HepG2 (cell line): ENCODE data around the gene PUS3. TPM values are rescaled to one million over a fixed set of nuclear protein-coding genes. Genes with fewer than 3 reads are reported as not detected.

Experiments
- ATAC-seq: fragments of 200-7000 bp; cut with Tn5 transposase; 3 replicates; pipeline ENCODE4 v1.9.1; 2020; ENCODE audit warnings: mild to moderate bottlenecking, moderate library complexity
- BruUV-seq: library from RNA; stranded (reverse); fragments of 400-500 nt; replicated peaks from 2 replicates; lab custom pipeline; 2021; lab: Mats Ljungman, UMichigan
- CTCF ChIA-PET: fragments of 300-600 bp; formaldehyde crosslinking; extraction: SDS; loops from one replicate; lab custom pipeline; 2021; ENCODE audit warnings: low total read pairs, inconsistent platforms, low intra/inter-chr PET ratio; lab: Yijun Ruan, JAX
- POLR2A ChIA-PET: fragments of 350-600 bp; sonication (Branson Sonifier 250); formaldehyde crosslinking; loops from one replicate; lab custom pipeline; 2020; ENCODE audit warnings: antibody characterized with exemption, inconsistent platforms; lab: Yijun Ruan, JAX
- DNase-seq: peaks from one replicate; pipeline ENCODE4 v3.0.0-alpha.2; 2015; ENCODE audit warnings: low spot score
- FAIRE-seq: peaks from 3 replicates; lab custom pipeline; 2011; peaks lifted over from hg19 to GRCh38; lab: Jason Lieb, UNC
- H2AFZ ChIP-seq: one replicate; pipeline ENCODE4 v1.6.1; 2011; ENCODE audit warnings: low read length, inconsistent platforms
- H3K27ac ChIP-seq: fragments of 300-600 bp; 3 replicates; pipeline ENCODE4 v1.8.0; 2011; ENCODE audit warnings: mixed run types, mild to moderate bottlenecking, mixed read lengths, low read length, inconsistent platforms; ENCODE audit not compliant: insufficient read depth; ENCODE audit errors: extremely low read length
- H3K27me3 ChIP-seq, 2 experiments: fragments of 200-600 bp in 1 of 2; 2 replicates in 1 of 2; 3 replicates in 1 of 2; pipeline versions ENCODE4 v1.6.0 to v1.8.0; 2011; ENCODE audit warnings: low read length in 2 of 2, mild to moderate bottlenecking in 2 of 2, moderate library complexity in 2 of 2, inconsistent platforms in 1 of 2; ENCODE audit not compliant: insufficient read depth in 2 of 2, control insufficient read depth in 1 of 2
- H3K36me3 ChIP-seq, 2 experiments: fragments of 200-600 bp in 1 of 2; replicated peaks in 1 of 2; 2 replicates in 1 of 2; 3 replicates in 1 of 2; pipeline versions ENCODE4 v1.5.1 to v1.8.0; 2011; ENCODE audit warnings: low read length in 2 of 2, inconsistent platforms in 1 of 2; ENCODE audit not compliant: insufficient read depth in 2 of 2, control insufficient read depth in 1 of 2
- H3K4me1 ChIP-seq: 2 replicates; pipeline ENCODE4 v1.5.1; 2012; ENCODE audit warnings: low read length, inconsistent platforms; ENCODE audit not compliant: insufficient read depth
- H3K4me2 ChIP-seq: 2 replicates; pipeline ENCODE4 v1.6.0; 2011; ENCODE audit warnings: low read depth, low read length, inconsistent platforms
- H3K4me3 ChIP-seq, 3 experiments: fragments of 200-600 bp in 1 of 3; sonication (generic), shearing (Covaris generic) in 1 of 3; replicated peaks in 1 of 3; 2 replicates each; pipeline ENCODE4 v1.5.1; 2011 to 2016; ENCODE audit warnings: low read length in 3 of 3, inconsistent platforms in 2 of 3, low read depth in 2 of 3, mild to moderate bottlenecking in 2 of 3, control low read depth in 1 of 3, mixed read lengths in 1 of 3; ENCODE audit not compliant: insufficient read depth in 1 of 3
- H3K79me2 ChIP-seq: one replicate; pipeline ENCODE4 v1.6.1; 2011; ENCODE audit warnings: low read length, inconsistent platforms; ENCODE audit not compliant: insufficient read depth
- H3K9ac ChIP-seq: 2 replicates; pipeline ENCODE4 v1.6.0; 2011; ENCODE audit warnings: mild to moderate bottlenecking, low read depth, low read length, inconsistent platforms; ENCODE audit not compliant: insufficient read depth
- H3K9me3 ChIP-seq: 2 replicates; pipeline ENCODE4 v1.5.1; 2012; ENCODE audit warnings: mild to moderate bottlenecking, low read length
- H4K20me1 ChIP-seq: 2 replicates; pipeline ENCODE4 v1.6.0; 2011; ENCODE audit warnings: inconsistent platforms, mild to moderate bottlenecking, low read length, moderate library complexity; ENCODE audit not compliant: insufficient read depth
- BRCA1 ChIP-seq: sonication (generic); formaldehyde crosslinking; IDR thresholded peaks from 2 replicates; pipeline ENCODE4 v1.4.0; 2020; ENCODE audit warnings: missing genetic modification reagents
- CEBPG ChIP-seq: IDR thresholded peaks from 2 replicates; pipeline ENCODE4 v1.6.1; 2016
- KDM4B ChIP-seq: sonication (generic); formaldehyde crosslinking; IDR thresholded peaks from 2 replicates; pipeline ENCODE4 v1.4.0; 2020; ENCODE audit warnings: missing genetic modification reagents
- KMT2B ChIP-seq: IDR thresholded peaks from 2 replicates; pipeline ENCODE4 v1.6.1; 2016; ENCODE audit warnings: missing genetic modification reagents, missing compliant biosample characterization
- MAF1 ChIP-seq: sonication (generic); formaldehyde crosslinking; IDR thresholded peaks from 2 replicates; pipeline ENCODE4 v1.5.0; 2020; ENCODE audit warnings: missing genetic modification reagents, borderline replicate concordance
- MIXL1 ChIP-seq: IDR thresholded peaks from 2 replicates; pipeline ENCODE4 v1.6.1; 2016
- NR2F6 ChIP-seq, 2 experiments: IDR thresholded peaks; 2 replicates each; pipeline ENCODE4 v1.6.1; 2016; ENCODE audit warnings: antibody characterized with exemption in 1 of 2, mild to moderate bottlenecking in 1 of 2
- PAF1 ChIP-seq: IDR thresholded peaks from 2 replicates; pipeline ENCODE4 v1.6.1; 2016; ENCODE audit warnings: missing genetic modification reagents, missing compliant biosample characterization
- PHB2 ChIP-seq: fragments of 450-650 bp; IDR thresholded peaks from 2 replicates; pipeline ENCODE4 v1.6.1; 2018; ENCODE audit not compliant: partially characterized antibody
- SMAD9 ChIP-seq: sonication (generic); formaldehyde crosslinking; IDR thresholded peaks from 2 replicates; pipeline ENCODE4 v1.5.1; 2020; ENCODE audit warnings: mild to moderate bottlenecking, missing genetic modification reagents
- TP53 ChIP-seq: sonication (generic); formaldehyde crosslinking; conservative IDR thresholded peaks from 2 replicates; pipeline ENCODE4 v1.4.0; 2020; ENCODE audit warnings: missing genetic modification reagents
- ZNF101 ChIP-seq: sonication (generic); formaldehyde crosslinking; IDR thresholded peaks from 2 replicates; pipeline ENCODE4 v1.4.0; 2020; ENCODE audit warnings: mild to moderate bottlenecking, low read depth, missing genetic modification reagents, borderline replicate concordance
- ZNF326 ChIP-seq: sonication (generic); formaldehyde crosslinking; IDR thresholded peaks from 2 replicates; pipeline ENCODE4 v1.4.0; 2020; ENCODE audit warnings: missing genetic modification reagents, borderline replicate concordance
- ZNF569 ChIP-seq: sonication (generic); formaldehyde crosslinking; IDR thresholded peaks from 2 replicates; pipeline ENCODE4 v1.5.0; 2020; ENCODE audit warnings: mild to moderate bottlenecking, missing genetic modification reagents, moderate library complexity, borderline replicate concordance
- ZNF577 ChIP-seq: sonication (generic); formaldehyde crosslinking; IDR thresholded peaks from 2 replicates; pipeline ENCODE4 v1.4.0; 2020; ENCODE audit warnings: mild to moderate bottlenecking, low read depth, missing genetic modification reagents, borderline replicate concordance
- ZNF891 ChIP-seq: sonication (generic); formaldehyde crosslinking; IDR thresholded peaks from 2 replicates; pipeline ENCODE4 v1.5.0; 2020; ENCODE audit warnings: mild to moderate bottlenecking, missing genetic modification reagents
- ZSCAN21 ChIP-seq: sonication (generic); formaldehyde crosslinking; IDR thresholded peaks from 2 replicates; pipeline ENCODE4 v1.8.0; 2022; ENCODE audit warnings: mild to moderate bottlenecking, missing genetic modification reagents, moderate library complexity, borderline replicate concordance
- WGBS: methylation state at CpG from one replicate; pipeline ENCODE4 v1.1.6; 2017; ENCODE audit warnings: low lambda C conversion rate; 5-methylcytosine and 5-hydroxymethylcytosine counted together
- in situ Hi-C: cut with HindIII; loops from 2 replicates; pipeline ENCODE4 v1.10.0; 2017; ENCODE audit warnings: low pct_unique_long_range_greater_than_20kb; ENCODE audit not compliant: extremely low pct_ligation_motif_present
- intact Hi-C: fragments of 100-400 bp; cut with micrococcal nuclease; formaldehyde crosslinking; loops from one replicate; pipeline ENCODE4 v1.10.0; 2022; ENCODE audit not compliant: unreplicated experiment
- polyA plus RNA-seq, 8 experiments: library from polyadenylated mRNA; depleted of rRNA in 3 of 8; stranded (reverse) in 7 of 8; unstranded in 1 of 8; fragments of >200 nt; fragmentation: Illumina TruSeq in 4 of 8; extraction: Trizol in 4 of 8; gene quantifications; 2 replicates each; pipeline versions ENCODE4 v1.2.1 to v1.2.3, GENCODE V29; 2011 to 2016; ENCODE audit warnings: low read depth in 4 of 8, missing spikeins in 1 of 8, mixed read lengths in 1 of 8; ENCODE audit not compliant: insufficient read depth in 1 of 8
- total RNA-seq, 5 experiments: library from RNA; depleted of rRNA; stranded (reverse); fragments of >200 nt; fragmentation: Illumina TruSeq; extraction: Trizol; gene quantifications; 2 replicates each; pipeline ENCODE4 v1.2.3, GENCODE V29; 2016; ENCODE audit warnings: low read depth in 1 of 5
- TF ChIP-seq, protein P1 (sequence below): sonication (generic); formaldehyde crosslinking; conservative IDR thresholded peaks from 2 replicates; pipeline ENCODE4 v1.4.0; 2020; ENCODE audit warnings: missing genetic modification reagents
- TF ChIP-seq, protein P2 (sequence below): sonication (generic); formaldehyde crosslinking; IDR thresholded peaks from 2 replicates; pipeline ENCODE4 v1.8.0; 2022; ENCODE audit warnings: missing genetic modification reagents, low read depth, mild to moderate bottlenecking, borderline replicate concordance
- TF ChIP-seq, protein P3 (sequence below): IDR thresholded peaks from 2 replicates; pipeline ENCODE4 v1.6.1; 2016; ENCODE audit warnings: missing compliant biosample characterization, missing genetic modification reagents, borderline replicate concordance

Gene PUS3
- total and polyA plus RNA-seq, 2 of the 13 experiments (the other 11 are each of a cell fraction or from before 2014, with no cell fraction given), result 6.0 to 18.2 TPM

DNA sequence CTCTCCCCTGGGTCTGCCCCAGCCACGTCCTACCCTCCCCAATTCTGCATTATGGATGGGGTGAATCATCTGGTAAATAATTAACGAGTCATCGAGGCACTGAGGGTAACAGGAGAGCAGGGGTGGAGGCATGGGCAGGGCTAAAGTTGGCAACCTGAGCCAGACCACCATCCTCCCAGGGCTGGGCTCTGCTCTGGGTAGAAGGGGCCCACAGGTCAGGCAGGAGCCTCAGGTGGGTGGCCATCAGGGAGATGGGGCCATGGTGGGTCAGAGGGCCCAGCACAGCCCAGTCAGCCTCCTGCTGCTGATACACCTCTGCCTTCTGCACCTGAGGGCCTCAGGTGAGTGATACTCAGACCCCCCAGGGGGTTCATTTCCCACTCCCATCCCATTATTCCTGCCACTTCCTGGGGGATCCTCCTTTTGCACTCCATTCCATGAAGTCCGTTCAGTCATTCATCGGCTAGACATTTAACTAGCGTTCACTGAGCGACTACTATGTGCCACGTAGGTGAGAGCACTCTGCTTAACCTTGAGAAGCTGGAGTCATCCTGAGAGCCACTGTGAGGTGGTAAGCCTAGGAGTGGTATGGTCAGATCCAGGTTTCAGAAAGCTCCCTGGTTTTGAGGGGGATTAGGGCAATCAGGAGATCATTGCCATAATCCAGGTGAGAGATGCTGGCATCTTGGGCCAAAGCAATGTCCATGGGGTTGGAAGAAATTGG is 43.0 kb upstream of the PUS3 start, which contains the start of gene VSIG10L2 (continued):
- TF ChIP-seq ZSCAN21 (CRISPR knock-in tag), result no peak
- no peak for TF ChIP-seq PHB2
- TF ChIP-seq, protein P1, sequence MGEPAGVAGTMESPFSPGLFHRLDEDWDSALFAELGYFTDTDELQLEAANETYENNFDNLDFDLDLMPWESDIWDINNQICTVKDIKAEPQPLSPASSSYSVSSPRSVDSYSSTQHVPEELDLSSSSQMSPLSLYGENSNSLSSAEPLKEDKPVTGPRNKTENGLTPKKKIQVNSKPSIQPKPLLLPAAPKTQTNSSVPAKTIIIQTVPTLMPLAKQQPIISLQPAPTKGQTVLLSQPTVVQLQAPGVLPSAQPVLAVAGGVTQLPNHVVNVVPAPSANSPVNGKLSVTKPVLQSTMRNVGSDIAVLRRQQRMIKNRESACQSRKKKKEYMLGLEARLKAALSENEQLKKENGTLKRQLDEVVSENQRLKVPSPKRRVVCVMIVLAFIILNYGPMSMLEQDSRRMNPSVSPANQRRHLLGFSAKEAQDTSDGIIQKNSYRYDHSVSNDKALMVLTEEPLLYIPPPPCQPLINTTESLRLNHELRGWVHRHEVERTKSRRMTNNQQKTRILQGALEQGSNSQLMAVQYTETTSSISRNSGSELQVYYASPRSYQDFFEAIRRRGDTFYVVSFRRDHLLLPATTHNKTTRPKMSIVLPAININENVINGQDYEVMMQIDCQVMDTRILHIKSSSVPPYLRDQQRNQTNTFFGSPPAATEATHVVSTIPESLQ (CRISPR knock-in tag), result no peak
- TF ChIP-seq MIXL1 (CRISPR knock-in tag), result 0 out of 2 replicates have a peak, but pooled peaks have one; percentile 17

DNA sequence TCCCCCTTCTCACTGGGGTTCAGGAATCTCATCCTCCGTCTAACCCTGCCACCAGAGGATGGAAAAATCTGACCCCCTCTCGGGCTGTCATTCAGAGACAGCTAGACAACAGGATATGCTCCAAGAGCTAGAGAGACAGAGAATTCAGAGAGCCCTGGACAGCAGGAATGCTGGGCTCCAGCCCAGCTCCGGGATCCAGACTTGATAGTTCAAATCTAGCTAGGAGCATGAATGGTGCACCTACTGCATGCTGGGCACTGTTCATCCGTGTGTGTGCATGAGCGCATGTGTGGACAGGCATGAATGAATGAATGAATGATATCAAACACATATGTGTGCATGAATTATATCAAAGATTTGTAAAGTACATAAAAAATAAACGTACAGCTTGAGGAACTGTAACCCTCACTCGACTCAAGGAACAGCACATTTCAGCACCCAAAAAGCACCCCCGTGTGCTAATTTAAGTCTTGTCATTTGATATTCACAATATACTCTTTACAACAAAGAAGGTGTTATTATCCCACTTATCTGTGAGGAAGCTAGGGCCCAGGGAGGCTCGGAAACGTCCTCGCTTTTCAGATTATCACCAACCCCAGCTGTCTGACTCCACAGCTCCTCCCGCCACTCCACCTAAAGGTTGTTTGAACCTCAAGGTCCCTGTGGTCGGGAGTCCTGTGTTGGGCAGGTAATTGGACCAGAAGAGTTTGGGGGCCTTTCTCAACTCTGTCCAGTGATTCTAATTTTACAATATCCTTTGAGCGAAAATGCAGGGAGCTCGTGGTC is 42.2 kb upstream of the PUS3 start:
- peaks cover 0 to 3% of the 10 kb centered on the region in 2 experiments; a peak in 1 of 5 replicates for H3K27me3 ChIP-seq
- in situ Hi-C loops (no loop called here), intact Hi-C loops (no loop called here)
- POLR2A ChIA-PET, result interaction anchor here (1.4 kb wide), 1 partner anchor 242 kb away, joined by 4 read pairs; no protein-coding TSS in a partner anchor
- ATAC-seq (no peak), FAIRE-seq (no peak), DNase-seq (no peak)
- TF ChIP-seq MAF1 (CRISPR knock-in tag), result no peak
- no peak for TF ChIP-seq ZNF891 (CRISPR knock-in tag)
- no peak for TF ChIP-seq PAF1
- TF ChIP-seq, protein P2, sequence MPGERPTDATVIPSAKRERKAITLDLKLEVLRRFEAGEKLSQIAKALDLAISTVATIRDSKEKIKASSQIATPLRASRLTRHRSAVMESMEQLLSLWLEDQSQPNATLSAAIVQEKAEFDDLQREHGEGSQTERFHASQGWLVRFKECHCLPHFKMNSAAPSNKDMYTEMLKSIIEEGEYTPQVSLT (CRISPR knock-in tag), result no peak
- TF ChIP-seq, protein P3, sequence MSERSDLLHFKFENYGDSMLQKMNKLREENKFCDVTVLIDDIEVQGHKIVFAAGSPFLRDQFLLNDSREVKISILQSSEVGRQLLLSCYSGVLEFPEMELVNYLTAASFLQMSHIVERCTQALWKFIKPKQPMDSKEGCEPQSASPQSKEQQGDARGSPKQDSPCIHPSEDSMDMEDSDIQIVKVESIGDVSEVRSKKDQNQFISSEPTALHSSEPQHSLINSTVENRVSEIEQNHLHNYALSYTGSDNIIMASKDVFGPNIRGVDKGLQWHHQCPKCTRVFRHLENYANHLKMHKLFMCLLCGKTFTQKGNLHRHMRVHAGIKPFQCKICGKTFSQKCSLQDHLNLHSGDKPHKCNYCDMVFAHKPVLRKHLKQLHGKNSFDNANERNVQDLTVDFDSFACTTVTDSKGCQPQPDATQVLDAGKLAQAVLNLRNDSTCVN (CRISPR knock-in tag), result no peak
- TF ChIP-seq ZNF101 (CRISPR knock-in tag), result no peak
- no peak for TF ChIP-seq BRCA1 (CRISPR knock-in tag)
- TF ChIP-seq CEBPG (CRISPR knock-in tag), result no peak
- TF ChIP-seq NR2F6 (IDR thresholded peaks at IDR 0.05), result no peak
- TF ChIP-seq NR2F6 (CRISPR knock-in tag; IDR thresholded peaks at IDR 0.05), result no peak
- no peak for TF ChIP-seq KDM4B (CRISPR knock-in tag)
- TF ChIP-seq ZNF326 (CRISPR knock-in tag), result no peak
- no peak for TF ChIP-seq KMT2B
- no peak for TF ChIP-seq SMAD9 (CRISPR knock-in tag)
- no peak for TF ChIP-seq ZNF577 (CRISPR knock-in tag)
- no peak for TF ChIP-seq TP53 (CRISPR knock-in tag)
- no peak for TF ChIP-seq ZNF569 (CRISPR knock-in tag)
- BruUV-seq, result no TSS peak
- no peak overlapping the region for H2AFZ ChIP-seq
- H4K20me1 ChIP-seq, result no peaks in the 10 kb centered on the region
- H3K9me3 ChIP-seq, result no peaks in the 10 kb centered on the region
- peak overlapping the region; percentile 56 for H3K4me2 ChIP-seq
- 28% methylated on average over 14 of the region's 15 CpGs for WGBS
- H3K4me3 ChIP-seq, result peak overlapping the region in 1 of 3 experiments; percentile 41; a peak in 1 of 6 replicates
- no peaks in the 10 kb centered on the region for H3K36me3 ChIP-seq
- CTCF ChIA-PET, result no interaction called here
- H3K27ac ChIP-seq, result no peak overlapping the region
- no peaks in the 10 kb centered on the region for H3K79me2 ChIP-seq
- H3K4me1 ChIP-seq, result peaks cover 68% of the 10 kb centered on the region
- no peak overlapping the region for H3K9ac ChIP-seq
